Omental fat pad (tissue), 4 donors: ENCODE data around the gene MROH2A. TPM values are rescaled to one million over a fixed set of nuclear protein-coding genes. Genes with fewer than 3 reads are reported as not detected.

Source experiments
- ATAC-seq: fragments of 150-250 bp; one replicate; pipeline ENCODE4 v1.9.1; 2016; ENCODE audit warnings: mild to moderate bottlenecking, moderate library complexity; ENCODE audit not compliant: low FRiP score
- DNase-seq: peaks from one replicate; pipeline ENCODE4 v3.0.0-alpha.2; 2019; ENCODE audit warnings: low spot score
- total RNA-seq, 4 donors: library from RNA; depleted of rRNA; stranded (reverse); fragments of >200 nt; gene quantifications; one replicate each; pipeline ENCODE4 v1.1.0, GENCODE V29; 2016
- TF ChIP-seq, protein P1 (sequence below), 3 donors: fragments of 450-650 bp; IDR thresholded peaks; one replicate each; pipeline ENCODE4 v1.5.1; 2016 to 2017; ENCODE audit warnings: antibody characterized with exemption in 3 of 3, mild to moderate bottlenecking in 3 of 3, moderate library complexity in 2 of 3

The MROH2A gene
- total RNA-seq, 4 donors from 2014 or later = not detected

DNA sequence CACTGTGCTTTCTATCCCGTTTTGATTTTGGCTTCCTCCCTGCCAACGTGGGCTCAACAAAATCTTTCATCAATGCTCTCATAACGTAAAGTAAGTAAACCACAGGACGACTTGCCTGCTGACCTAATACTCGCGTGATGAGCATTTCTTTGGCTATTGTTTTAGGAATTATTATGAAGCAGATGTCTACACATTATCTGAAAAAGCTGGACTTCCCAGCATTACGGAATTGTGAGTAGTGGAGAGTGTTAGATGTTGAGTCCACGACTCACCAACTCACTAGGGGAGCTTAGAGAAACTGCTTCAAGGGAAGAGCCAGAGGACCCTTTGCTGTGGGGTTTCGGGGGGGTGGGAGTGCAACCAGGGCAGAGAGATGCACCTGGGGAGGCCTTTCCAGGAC is 54.3 kb downstream of the MROH2A start:
- no peak for ATAC-seq
- TF ChIP-seq, protein P1, sequence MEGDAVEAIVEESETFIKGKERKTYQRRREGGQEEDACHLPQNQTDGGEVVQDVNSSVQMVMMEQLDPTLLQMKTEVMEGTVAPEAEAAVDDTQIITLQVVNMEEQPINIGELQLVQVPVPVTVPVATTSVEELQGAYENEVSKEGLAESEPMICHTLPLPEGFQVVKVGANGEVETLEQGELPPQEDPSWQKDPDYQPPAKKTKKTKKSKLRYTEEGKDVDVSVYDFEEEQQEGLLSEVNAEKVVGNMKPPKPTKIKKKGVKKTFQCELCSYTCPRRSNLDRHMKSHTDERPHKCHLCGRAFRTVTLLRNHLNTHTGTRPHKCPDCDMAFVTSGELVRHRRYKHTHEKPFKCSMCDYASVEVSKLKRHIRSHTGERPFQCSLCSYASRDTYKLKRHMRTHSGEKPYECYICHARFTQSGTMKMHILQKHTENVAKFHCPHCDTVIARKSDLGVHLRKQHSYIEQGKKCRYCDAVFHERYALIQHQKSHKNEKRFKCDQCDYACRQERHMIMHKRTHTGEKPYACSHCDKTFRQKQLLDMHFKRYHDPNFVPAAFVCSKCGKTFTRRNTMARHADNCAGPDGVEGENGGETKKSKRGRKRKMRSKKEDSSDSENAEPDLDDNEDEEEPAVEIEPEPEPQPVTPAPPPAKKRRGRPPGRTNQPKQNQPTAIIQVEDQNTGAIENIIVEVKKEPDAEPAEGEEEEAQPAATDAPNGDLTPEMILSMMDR (IDR thresholded peaks at IDR 0.05) = no peak
- no peak for DNase-seq

DNA sequence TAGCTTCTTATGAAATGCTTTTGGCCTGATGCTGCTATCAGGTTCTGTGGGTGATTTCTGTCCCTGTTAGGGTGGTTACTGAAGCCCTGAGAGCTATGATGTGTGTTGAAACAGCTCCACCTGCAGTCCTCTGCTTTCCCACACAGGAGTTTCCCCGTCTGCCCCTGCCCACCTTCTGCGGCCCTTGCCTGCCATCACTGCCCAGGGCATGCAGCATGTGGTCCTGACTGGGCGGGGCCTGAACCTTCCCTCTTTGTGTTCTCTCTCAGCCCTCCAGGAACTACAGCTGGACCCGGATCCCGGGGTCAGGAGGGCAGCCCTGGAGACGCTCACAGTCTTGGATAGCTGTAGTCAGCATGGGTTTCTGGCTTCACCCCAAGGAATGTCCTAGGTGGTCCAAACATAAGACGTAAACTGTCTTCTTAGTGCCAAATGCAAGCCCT is 54.8 kb downstream of the MROH2A start:
- ATAC-seq (no peak), DNase-seq (no peak)
- TF ChIP-seq, protein P1 (IDR thresholded peaks at IDR 0.05) = no peak

DNA sequence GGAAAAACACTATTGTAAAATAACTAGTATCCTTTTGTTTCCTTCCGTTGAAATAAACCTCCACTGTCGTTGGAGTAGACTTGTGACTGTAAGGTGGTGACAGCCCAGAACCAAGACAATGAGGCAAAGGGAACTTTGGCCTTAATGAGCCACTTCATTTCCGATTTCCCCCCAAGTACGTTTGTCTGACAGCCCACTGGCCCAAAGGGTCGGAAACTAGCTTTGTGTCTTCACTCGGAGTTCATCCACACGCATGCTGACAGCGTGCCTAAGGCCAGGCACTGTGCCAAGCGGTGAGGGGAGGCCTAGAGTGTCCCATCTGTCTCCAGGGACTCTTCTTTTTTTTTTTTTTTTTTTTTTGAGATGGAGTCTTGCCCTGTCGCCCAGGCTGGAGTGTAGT is 55.2 kb downstream of the MROH2A start:
- no peak for ATAC-seq
- TF ChIP-seq, protein P1 (IDR thresholded peaks at IDR 0.05) = no peak
- DNase-seq = no peak

DNA sequence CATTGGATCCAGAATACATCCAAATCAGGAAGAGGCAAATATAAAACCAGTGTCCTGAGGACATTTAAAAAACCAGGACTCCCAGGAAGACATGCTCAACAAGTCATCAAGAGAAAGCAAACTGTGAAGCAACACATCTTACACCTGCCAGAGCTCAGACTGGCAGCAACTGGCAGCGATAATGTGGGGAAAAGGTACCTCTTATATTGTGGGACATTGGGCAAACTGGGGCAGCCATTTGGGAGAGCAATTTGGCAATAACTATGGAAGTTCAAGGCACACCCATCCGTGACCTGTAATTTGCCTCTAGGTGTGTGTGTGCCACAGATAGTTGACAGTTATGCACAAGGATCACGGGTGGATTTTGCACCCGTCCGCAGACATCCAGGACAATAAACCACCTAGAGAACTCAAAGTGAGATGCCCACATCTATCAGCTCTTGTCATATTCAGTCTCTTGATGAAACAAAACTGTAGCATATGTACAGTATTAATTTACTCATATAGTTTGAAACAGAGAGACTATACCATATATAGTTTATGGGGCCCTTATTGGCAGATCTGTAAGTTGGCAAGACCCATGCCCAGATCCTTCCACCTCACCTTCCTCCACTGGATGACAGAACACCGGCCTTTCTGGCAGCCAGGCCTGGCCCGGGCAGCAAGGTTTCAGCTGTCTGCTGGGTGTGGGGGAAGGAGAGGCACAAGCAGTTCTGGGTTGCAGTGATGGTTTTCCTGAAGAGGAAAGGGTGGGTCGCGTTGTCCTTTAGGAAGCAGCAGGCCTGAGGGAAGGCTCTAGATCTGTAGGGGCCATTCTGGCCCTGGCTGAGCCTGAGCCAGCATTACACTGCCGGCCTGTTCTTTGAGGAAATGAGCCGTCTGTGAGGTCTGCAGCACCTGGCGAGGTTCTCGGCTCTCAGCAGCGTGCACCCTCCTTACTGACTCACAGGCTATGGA is 57.4 kb downstream of the MROH2A start:
- DNase-seq = no peak
- TF ChIP-seq, protein P1 (IDR thresholded peaks at IDR 0.05) = no peak
- ATAC-seq = no peak

DNA sequence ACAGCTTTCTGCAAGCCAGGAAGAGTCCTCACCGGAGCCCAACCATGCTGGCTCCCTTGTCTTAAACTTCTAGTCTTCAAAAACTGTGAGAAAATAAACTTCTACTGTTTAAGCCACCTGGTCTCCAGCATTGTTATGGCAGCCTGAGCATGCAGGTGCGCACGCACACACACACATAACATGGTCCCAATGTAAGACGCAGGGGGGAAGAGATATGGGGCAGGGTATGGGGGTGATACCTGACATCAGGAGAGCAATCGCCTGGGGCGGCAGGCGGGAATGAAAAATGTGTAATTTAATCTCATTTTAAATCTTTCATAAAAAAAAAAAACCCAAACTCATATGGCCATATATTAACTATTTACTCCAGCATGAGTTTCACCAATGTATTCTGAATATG is 58.2 kb downstream of the MROH2A start:
- TF ChIP-seq, protein P1 (IDR thresholded peaks at IDR 0.05) = no peak
- DNase-seq = no peak
- ATAC-seq = no peak

DNA sequence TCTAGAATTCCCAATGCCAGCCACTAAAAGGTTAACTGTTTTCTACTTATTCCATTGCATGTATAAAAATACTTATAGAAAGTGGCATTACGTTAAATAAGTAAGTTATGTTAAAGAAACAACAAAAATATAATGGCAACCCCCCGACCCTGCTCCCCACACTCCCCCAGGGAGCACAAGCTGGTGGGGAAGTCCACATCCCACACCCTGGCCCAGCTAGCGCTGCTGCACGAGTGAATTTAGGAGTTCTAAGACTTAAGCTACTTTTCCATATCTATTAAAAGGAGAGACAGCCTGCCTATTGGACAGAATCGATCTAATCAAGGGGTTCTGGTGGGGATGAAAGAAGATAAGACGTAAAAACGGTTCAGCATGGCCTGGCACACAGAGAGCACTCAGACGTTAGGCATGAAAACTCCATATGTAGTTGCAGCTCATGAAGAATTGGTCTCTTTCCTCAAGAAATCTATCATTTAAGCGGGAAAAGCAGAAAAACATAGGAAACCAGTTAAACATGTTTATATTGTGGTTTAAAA is 59.6 kb downstream of the MROH2A start:
- ATAC-seq (no peak), DNase-seq (no peak)
- TF ChIP-seq, protein P1 (IDR thresholded peaks at IDR 0.05) = no peak
